Bone marrow (tissue), 2 donors: ENCODE data around the gene ADCY5.

Experiments
- DNase-seq, 2 donors: peaks; one replicate each; lab custom pipeline; 2025; lab: John Stamatoyannopoulos, UW

The ADCY5 gene

DNA sequence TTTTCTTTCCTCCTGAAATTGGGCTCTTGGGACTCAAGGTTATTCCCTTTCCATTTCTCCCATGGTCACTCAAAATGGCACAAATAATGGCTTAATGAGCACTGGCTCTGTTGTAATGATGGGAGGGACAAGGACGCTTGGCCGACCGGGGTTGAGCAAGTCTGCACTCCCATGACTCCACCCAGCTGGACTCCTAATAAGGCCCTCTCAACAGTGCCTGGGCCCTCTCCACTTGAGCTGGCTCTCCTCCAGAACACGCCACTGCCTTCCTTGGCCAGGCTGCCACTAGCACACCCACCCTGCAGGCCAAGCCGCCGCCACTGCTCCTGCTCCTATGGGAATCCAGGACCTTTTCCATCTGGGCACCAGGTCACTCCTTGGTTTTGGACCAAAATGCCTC, 42.3 kb downstream of the ADCY5 start:
- DNase-seq: no peak

DNA sequence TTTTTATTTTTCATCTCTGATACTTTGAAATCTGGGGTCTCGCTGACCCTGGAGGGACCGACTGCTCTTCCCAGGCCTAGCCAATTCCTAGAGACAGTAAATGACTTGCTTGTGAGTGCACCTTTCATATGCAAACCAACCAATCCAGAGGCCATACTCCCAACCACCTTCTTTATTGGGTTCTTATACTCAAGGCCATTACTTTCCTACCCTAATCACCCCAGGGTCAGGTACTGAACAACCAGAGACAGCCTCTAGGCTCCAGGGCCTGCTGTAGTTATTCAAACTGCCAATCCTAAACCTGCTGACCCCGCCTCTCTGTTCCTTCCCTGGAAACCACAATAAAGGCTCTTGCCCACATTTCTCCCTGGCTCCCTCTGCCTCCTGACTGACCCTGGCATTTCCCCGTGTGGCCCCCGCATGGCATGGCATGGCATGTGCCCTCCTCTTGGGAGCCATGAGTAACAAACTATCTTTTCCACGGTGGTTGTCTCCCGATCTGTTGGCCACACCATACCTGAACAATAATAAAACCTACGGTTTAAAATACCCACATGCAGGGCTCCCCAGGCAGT, 42.9 kb downstream of the ADCY5 start:
- DNase-seq: no peak

DNA sequence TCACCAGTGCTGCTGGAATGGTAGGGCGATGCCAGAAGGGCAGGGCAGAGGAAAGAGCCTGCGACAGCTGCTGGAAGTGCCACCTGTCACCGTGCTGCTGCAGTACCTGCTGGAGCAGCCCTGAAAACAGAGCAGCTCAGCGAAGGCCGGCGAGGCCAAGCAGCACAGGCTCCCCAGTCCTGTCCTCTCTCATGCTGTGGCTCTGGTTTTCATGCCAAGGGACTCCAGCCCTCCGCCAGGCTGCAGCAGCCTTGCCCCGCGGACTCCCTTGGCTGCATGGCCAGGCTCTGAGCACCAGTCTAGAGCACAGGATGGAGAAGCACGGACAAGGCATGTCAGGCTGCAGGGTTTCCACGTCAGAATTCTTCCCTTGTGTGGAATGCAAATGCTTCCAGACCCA, 43.9 kb downstream of the ADCY5 start:
- no peak for DNase-seq

DNA sequence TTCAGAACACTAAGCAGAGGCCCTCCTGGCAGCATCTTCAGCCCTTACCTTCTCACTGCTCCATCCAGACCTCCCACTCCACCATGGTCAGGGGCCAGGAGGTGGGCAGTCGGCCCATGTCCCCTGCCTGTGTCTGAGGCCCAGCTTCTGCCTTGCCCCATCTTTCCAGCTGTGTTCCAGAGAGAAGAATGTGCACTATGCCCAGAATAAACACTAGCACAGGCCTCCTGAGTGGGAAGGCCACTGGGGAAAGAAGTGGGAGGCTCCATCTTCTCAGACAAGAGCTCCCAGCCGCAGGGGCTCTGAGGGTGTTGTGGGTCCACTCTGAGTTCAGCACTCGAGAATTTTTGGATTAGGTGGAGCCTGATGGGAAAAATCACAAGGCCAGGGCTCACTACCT, 44.5 kb downstream of the ADCY5 start:
- DNase-seq: no peak

DNA sequence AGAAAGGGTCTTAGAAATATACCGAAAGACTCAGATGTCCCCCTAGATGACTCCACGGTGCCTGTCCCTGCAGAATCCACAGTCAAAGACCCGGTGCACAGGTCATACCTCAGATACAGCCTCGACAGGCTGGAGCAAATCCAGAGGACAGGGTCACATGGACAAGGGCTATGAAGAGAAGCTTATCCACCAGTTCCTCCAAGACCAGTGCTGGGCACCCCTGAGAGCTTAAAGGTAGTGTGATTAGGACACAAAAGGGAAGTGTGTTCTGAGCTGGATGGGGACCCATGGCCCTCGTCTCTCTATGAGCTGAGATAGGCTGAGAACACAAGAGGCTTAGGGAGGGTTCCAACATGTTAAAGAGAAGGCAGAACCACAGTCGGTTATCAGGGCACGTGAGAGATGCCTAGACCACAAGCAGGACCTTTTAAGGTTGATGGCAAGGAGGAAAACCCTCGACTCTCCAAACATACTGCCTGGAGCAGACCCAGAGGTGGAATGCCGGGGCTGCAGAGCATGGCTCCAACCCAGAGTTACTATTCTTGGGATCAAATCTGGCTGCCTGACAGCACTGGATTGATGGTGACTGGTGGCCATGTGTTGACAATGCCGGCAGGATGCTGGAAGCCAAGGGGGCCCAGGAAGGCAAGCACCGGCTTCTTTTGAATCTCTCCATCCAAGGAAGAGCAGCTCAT, 46.9 kb downstream of the ADCY5 start:
- DNase-seq: no peak

DNA sequence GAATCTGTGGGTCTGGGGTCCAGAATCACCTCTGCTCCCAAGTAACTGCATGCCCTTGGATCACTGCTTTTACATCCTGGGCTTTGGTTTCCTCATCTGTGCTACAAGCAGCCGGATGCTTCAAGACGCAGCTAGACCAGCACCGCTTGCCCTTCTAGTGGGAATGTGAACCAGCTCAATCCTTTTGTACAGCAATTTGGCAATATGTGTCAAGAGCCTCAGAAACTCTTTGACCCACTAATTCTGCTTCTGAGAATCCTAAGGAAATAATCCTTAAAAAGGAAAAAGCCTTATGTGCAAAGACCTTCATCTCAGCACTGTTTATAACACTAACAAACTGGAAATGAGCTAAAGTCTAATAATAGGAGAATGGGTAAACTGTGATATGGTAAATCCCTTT, 48.7 kb downstream of the ADCY5 start:
- DNase-seq: no peak

DNA sequence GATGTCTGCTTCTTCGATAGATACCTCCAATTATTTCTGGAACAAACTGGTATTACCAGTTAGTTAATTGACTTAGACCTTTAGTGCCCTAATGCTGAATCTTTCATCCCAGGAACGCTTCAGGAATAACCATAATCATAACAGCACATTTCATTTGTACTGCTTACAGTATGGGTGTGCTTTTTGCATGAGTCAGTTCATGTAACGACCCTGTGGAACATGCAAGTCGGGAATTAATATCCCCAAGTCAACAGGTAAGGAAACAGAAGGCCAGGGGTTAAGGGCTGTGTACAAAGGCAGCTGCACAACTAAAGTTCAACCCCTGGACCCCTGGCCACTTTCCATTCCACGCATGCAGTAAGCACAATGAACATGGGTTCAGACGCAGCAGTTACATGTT, 49.2 kb downstream of the ADCY5 start:
- DNase-seq: no peak

DNA sequence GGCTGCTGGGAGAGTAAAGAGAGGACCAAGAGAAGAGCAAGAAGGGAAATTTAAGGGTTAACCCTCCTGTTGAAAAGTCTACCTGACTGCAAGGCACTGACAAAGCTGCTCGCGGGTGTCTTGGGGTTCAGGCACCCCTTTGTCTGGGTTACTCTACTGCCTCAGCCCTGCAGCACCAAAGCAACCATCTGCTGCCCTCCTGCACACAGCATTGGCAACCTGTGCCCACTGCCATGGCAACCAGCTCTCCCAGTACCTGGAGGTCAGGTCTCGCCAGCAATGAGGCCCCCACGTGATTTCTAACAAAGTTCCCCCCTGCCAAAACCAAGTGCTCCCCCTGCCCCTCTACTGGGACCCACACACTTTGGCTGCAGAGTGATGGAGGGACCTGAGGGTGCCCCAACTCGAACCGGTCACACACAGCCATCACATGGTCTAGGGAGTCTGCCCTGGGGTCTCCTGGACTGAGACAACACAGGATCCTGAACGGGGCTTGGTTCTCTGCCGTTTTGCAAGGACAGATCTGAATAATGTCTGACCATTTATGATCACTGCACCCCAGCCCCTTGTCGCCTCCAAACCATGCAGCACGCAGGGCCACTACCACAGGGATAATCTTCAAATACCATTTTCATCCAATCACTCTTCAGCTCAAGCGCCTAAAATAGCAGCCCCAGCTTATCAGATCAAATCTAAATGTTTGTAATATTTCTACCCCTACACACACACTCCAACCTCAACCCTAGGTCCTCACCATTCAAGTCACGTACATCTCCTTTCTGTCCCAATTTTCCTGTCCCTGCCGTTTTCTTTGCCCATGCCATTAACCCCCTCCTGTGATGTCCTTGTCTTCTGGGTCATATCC, 50.7 kb downstream of the ADCY5 start:
- DNase-seq: no peak

DNA sequence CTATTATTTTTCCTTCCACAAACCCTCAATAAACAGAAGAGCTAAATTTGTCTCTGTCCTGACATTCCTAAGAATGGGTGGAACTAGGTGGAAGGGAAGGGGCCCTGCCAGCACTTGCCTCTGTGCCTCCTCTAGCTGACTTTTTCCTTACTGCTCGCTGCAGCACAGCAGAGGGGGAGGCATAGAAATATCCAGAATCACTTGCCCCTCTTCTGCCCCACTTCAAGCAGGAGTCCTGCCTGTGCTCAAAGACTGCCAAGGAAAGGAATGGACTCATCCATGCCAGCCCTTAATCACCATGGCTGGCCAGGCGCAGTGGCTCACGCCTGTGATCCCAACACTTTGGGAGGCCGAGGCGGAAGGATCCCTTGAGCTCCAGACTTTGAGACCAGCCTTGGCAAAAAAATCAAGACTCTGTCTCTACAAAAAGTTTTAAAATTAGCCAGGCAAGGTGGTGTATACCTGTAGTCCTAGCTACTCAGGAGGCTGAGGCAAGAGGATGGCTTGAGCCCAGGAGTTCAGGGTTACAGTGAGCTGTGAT, 51.8 kb downstream of the ADCY5 start:
- no peak for DNase-seq

DNA sequence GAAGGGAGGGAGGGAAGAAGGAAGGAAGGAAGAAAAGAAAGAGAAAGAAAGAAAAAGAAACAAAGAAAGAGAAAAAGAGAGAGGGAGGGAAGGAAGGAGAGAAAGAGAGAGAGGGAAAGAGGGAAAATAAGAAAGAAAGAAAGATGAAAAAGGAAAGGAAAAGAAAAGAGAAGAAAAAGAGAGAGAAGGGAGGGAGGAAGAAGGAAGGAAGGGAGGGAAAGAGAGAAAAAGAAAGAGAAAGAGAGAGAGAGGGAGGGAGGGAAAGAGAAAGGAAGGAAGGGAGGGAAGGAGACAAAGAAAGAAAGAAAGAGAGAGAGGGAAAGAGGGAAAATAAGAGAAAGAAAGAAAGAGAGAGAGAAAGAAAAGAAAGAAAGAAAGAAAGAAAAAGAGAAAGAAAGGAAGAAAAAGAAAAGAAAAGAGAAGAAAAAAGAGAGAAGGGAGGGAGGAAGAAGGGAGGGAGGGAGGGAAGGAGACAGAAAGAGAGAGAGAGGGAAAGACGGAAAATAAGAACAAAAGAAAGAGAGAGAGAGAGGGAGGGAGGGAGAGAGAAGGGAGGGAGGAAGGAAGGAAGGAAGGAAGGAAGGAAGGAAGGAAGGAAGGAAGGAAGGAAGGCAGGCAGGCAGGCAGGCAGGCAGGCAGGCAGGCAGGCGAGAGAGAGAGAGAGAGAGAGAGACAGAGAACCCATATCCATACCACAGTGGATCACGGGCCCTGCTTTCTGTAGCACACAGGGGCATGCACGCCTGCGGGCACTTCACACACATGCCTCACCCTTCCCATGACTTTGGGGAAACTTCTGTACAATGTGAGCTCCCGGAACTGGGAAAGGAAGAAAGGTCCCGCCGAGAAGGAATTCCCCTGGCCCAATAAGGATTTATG, 52.5 kb downstream of the ADCY5 start:
- no peak for DNase-seq

DNA sequence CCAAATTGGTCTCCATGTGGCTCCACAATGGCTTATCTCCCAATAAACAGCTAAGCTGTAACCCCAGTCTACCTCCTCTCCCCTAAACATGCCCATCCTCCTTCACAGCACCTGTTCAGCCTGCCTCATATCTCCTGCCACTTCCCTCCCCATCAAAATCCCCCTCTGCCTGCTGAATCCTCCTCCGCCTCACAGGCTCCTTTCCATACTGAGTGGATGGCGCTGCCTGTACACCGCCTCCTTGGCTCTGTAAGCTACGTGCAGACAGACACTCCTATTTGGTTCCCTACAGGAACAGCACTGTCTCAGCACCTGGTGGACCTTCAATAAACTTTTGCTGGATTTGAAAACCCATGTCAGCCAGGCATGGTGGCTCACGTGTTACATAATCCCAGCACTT, 53.7 kb downstream of the ADCY5 start:
- DNase-seq: no peak

DNA sequence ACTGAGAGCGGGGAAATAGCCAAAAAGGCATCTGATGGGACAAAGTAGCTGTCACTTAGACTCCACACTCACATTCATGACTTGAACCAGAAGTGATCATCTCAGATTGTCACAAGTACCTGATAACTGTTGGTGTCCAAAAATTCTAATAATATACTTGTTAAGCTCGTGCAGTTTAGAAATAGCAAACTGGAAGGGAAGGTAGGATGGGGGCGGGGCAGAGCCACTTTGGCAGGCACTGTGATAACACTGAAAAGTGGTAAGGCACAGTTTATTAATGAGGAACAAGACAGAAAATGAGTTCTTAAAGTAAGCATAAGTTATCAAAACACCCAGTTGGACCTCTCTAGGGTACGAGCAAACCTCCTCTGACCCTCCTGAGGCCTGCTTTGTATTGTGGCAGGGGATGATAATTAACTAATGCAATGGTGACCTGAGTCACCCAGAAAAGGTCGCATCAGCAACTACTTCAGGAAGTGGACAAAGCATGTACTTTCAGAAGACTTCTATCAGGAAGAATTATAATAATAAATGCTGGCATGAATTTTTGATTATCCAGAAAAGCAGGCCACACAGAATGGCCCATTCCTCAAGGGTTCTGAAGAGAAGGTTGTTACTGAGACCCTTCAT, 54.4 kb downstream of the ADCY5 start:
- DNase-seq: no peak

DNA sequence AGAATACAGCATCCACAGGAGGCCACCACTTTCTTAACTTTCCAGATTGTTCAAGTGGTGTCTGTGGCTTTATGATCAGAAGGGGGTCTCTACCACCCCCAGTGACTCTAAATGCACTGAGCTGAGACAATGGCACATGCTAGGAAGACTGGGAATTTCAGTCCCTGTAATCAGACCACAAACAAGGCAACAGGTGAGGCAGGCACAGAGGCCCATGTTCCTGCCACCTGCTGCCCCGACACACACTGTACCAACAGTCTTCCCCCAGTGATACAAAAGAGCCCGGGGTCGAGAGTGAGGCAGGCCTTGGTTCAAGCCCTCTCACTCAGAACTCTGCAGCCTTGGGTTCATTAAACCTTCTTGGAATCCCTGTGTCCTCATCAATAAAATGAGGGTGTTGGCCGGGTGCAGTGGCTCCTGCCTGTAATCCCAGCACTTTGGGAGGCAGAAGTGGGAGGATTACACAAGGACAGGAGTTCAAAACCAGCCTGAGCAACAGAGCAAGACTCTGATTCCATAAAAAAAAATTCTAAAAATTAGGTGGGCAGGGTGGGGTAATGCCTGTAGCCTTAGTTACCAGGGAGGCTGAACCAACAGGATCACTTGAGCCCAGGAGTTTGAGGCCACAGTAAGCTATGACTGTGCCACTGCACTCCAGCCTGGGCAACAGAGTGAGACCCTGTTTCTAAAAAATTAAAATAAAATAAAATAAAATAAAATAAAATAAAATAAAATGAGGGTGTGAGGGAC, 55.8 kb downstream of the ADCY5 start:
- no peak for DNase-seq

DNA sequence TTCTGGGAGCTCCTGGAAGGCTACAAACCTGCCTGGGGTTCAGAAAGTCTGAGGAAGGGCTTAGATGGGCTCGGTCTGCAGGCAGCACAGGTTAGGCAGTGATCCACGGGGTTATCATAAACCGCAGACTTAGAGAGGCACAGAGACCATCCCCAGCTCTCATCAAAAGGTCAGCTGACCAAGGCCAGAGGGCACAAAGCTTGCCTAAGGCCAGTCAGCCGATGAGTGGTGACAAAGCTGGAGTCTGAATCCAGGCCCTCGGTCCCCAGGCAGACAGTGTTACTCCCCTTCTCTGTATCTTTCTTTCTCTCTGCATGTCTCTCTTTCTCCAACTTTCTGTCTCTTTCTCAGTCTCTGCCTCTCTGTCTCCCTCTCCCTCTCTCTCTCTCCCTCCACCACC, 56.5 kb downstream of the ADCY5 start:
- DNase-seq: no peak

DNA sequence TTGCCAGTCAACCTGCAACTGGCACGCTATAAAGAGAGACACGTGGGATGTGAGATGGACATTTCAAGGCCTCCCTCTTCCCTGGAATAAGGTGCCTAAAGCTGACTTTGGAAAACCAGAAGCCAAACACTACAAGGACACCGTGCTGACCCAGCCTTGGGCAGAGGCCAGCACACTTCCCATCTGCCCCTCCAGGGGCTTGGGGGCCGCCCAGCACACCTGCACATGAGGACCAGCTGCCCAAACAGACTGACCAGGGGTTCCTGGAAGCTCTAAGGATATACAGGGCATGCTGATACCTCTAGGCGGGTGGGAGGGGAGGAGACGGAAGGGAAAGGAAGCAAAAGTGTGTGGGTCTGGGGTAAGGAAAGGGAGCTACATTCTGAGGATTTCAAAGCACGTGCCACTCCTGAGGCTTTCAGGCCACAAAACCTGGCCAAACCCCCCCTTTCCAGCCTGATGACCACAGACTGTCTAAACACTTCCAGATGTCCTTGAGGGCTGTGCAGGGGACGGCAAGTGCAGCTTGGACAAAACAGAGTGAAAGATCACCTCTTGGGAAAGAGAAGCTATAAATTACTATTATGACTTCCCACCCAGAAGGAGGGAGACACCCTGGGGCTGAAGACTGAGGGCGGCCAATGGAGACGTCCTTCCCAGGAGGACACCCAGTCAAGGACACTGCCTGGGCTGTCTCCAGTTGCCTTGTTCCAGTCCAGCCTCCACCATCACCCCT, 57.9 kb downstream of the ADCY5 start:
- DNase-seq: no peak

DNA sequence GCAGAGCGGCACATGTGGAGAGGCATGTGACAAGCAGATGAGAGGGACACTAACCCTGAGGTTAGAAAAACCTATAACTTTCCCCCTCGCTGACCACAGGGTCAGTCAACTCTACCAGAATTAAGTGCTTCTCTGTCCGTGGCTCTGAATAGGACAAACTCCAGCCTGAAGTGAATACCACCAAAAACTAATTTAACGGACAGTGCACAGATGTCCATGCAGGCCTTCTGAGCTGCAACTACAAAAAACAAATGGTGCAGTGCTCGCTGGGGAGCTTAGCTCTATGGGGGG, 59.3 kb downstream of the ADCY5 start:
- DNase-seq: no peak

DNA sequence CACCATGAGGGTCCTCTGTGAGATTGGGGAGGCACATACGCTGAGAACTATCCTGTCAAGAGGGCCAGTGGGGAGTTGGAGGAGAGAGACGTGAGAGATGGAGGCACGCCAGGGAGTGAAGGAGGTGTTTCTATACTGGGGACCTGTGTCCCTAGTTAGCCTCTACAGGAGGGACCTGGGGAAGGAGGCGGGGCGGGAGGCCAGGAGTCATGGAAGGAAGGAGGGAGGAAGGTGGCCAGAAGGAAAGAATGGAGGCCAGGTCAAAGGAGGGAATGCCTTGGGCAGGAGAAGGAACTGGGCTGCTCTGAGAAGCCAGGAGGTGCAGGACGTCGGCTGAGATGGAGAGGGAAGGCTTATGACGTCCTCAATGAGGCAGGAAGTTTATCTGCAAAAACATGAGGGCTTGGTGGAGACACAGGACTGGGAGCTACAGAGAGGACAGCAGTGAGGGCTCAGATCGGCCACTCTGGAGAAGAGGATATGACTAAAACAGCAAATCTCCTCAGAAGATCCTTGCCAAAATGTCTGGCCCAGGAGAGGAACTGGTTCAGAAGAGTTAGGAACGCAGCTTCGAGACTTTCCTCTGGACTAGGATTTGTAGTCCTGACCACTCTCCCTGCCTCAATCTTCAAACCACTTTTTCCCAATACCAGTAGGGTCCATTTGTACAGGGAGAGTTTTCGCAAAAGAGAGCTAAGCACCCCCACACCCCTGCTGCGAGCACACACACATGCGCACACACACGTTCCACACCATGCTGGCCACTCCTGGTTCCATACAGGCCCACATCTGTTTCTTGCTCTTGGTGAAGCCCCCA, 59.9 kb downstream of the ADCY5 start:
- no peak for DNase-seq

DNA sequence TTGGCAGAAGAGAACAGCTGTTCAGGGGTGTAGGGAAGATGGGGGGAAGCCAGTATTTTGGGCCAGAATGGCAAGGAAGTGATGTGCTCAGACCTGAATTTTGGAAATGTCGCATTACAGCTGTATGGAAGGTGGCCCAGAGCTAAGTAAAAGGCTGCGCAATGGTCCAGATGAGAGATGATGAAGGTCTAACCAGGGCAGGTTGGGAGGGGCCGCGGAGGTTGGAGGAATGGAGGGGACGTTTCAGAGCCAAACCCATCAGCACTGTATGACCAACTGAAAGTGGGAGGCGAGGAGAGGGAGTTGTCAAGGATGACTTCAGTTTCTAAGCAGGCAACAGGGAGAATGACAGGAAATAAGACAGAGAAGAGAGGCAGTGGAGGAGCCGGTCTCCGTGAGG, 60.8 kb downstream of the ADCY5 start:
- DNase-seq: no peak

DNA sequence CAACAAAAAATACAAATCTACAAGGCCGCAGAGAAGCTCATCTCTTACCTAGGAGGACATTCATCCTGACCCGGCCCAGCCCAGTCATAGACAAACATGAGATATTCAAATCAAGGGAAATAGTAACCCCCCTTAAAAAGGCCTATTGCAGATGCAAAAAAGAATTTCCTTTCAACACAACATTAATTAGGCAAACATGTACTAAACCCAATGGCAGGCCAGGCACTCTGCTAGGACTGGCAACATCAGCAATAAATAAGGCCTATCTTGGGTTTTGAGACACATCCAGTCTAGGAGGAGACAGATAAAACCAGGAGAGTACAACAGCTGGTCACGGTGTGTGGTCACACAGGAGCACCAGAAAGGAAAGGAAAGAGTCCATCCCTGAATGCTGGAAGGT, 61.4 kb downstream of the ADCY5 start:
- DNase-seq: no peak
